ENCODE measurements around the gene VSTM4.

DNA sequence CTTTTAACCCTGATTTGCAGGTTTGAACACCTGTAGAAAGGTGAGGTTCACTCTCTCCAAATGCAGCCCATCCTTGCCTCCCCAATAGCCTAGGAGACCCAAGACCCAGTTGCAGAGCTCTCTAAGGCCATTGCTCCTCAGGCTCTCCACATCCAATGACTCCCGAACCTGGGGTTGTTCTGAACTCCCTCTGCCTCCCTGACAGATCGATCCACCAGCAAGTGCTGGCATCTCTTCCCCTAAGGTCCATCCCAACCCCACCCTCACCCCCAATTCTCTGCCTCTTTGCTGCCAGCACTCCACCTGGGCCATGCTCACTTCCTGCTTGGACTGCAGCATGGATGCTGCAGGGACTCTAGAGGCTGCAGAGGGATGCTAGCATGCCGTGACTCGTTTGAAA, 37.8 kb upstream of the VSTM4 start:
- TF ChIP-seq, protein P1, sequence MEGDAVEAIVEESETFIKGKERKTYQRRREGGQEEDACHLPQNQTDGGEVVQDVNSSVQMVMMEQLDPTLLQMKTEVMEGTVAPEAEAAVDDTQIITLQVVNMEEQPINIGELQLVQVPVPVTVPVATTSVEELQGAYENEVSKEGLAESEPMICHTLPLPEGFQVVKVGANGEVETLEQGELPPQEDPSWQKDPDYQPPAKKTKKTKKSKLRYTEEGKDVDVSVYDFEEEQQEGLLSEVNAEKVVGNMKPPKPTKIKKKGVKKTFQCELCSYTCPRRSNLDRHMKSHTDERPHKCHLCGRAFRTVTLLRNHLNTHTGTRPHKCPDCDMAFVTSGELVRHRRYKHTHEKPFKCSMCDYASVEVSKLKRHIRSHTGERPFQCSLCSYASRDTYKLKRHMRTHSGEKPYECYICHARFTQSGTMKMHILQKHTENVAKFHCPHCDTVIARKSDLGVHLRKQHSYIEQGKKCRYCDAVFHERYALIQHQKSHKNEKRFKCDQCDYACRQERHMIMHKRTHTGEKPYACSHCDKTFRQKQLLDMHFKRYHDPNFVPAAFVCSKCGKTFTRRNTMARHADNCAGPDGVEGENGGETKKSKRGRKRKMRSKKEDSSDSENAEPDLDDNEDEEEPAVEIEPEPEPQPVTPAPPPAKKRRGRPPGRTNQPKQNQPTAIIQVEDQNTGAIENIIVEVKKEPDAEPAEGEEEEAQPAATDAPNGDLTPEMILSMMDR (IDR thresholded peaks at IDR 0.05): no peak
- no peak for TF ChIP-seq NFE2L1 (CRISPR knock-in tag; IDR thresholded peaks at IDR 0.05)
- no peak for TF ChIP-seq ATF3 (CRISPR knock-in tag; conservative IDR thresholded peaks at IDR 0.05)
- no peak for TF ChIP-seq CREM (CRISPR knock-in tag; IDR thresholded peaks at IDR 0.05)
- TF ChIP-seq ZNF396 (CRISPR knock-in tag; IDR thresholded peaks at IDR 0.05; ENCODE audit: borderline replicate concordance): no peak
- no peak for TF ChIP-seq CBFB (CRISPR knock-in tag; IDR thresholded peaks at IDR 0.05; ENCODE audit: low read depth)
- no peak for TF ChIP-seq ESRRA (CRISPR knock-in tag; IDR thresholded peaks at IDR 0.05; ENCODE audit: borderline replicate concordance)
- TF ChIP-seq, protein P2, sequence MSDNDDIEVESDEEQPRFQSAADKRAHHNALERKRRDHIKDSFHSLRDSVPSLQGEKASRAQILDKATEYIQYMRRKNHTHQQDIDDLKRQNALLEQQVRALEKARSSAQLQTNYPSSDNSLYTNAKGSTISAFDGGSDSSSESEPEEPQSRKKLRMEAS (CRISPR knock-in tag; IDR thresholded peaks at IDR 0.05): no peak
- no peak for TF ChIP-seq USF2 (CRISPR knock-in tag; IDR thresholded peaks at IDR 0.05)
- no peak for TF ChIP-seq SP1 (CRISPR knock-in tag; conservative IDR thresholded peaks at IDR 0.05)
- TF ChIP-seq RELA (CRISPR knock-in tag; IDR thresholded peaks at IDR 0.05; ENCODE audit: borderline replicate concordance): no peak
- TF ChIP-seq PREB (CRISPR knock-in tag; IDR thresholded peaks at IDR 0.05; ENCODE audit: borderline replicate concordance): no peak
- TF ChIP-seq ZNF232 (CRISPR knock-in tag; IDR thresholded peaks at IDR 0.05): no peak

Data from WTC11 (cell line).